Measurements from ENCODE around the gene NTNG1. TPM values are rescaled to one million over a fixed set of nuclear protein-coding genes. Genes with fewer than 3 reads are reported as not detected.

Gene NTNG1
- total RNA-seq, 4 donors from 2014 or later = 4.2 to 11.1 (median 5.6) TPM

DNA sequence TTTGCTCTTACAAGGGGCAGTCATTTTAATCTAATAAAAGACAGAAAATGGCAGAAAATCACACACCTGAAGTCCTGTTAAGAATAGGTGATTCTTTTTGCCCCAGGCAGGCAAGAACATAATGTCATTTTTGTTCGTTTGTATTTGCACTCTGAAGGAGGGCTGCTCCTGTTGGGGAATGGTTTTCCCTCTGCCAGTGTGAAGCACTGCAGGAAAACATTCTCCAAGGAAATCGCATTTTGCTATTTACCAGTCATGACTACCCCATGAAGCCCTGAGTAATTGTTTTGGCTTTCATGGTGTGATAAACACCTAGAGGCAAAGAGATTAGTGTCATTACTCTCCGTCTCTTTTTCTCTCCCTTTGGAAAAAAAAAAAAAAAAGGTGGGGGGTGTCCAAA lies 345.5 kb downstream of the NTNG1 start:
- Histone ChIP-seq H3K36me3 (no peaks in the 10 kb centered on the region), H3K4me3 (no peak overlapping the region), H3K9me3 (no peaks in the 10 kb centered on the region), H3K27me3 (no peaks in the 10 kb centered on the region), H3K4me1 (peaks cover 7% of the 10 kb centered on the region), H3K27ac (no peak overlapping the region)
- 47% methylated on average over 3 of the region's 3 CpGs for WGBS
- DNase-seq (ENCODE audit: low spot score in 2 of 2) = no peak
- no peak for TF ChIP-seq POLR2A (IDR thresholded peaks at IDR 0.05)
- TF ChIP-seq POLR2AphosphoS5 (IDR thresholded peaks at IDR 0.05) = no peak
- no peak for TF ChIP-seq CTCF (IDR thresholded peaks at IDR 0.05)
- TF ChIP-seq EP300 (IDR thresholded peaks at IDR 0.05) = no peak

DNA sequence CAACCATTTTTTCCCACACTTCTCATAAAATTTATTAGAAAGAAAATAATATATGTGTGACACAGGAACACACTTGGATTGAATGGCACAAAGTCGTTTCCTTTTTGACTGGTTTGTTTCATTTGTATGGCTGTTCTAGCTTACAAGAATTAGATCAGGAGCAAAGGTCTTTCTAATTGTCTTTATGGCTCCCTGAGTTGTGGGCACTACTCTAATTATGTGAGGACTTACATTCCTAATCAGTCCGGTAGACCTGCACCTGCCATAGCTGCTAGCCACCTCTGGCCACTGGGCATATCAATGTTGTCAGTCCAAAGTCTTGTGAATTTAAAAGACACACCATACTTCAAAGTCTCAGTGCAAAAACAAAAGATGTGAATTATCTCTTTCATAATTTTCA lies 346.7 kb downstream of the NTNG1 start:
- H3K4me1 ChIP-seq = no peaks in the 10 kb centered on the region
- H3K27me3 ChIP-seq = no peaks in the 10 kb centered on the region
- no peaks in the 10 kb centered on the region for H3K9me3 ChIP-seq
- TF ChIP-seq POLR2AphosphoS5 (IDR thresholded peaks at IDR 0.05) = no peak
- H3K4me3 ChIP-seq = no peak overlapping the region
- no peaks in the 10 kb centered on the region for H3K36me3 ChIP-seq
- WGBS = 79% methylated on average over 2 of the region's 2 CpGs
- H3K27ac ChIP-seq = no peak overlapping the region
- DNase-seq (ENCODE audit: low spot score in 2 of 2) = no peak

DNA sequence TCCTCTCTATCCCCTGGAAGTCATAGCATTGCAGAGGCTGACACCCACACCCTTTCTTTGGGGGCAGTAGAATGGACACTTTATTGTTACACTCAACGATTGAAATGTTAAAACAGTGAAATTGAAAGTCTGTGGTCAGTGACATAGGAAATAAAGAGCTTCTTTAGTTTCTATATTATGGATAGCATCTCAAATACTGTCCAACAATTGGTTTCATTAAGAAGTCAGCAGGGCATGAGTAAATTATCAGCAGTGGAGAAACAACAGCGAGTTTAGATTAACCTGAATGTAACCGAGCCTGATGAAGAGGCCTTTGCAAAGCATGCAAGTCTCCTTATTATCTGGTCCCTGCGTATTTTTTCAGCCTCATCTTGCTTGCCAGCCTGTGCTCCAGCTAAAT lies 350.7 kb downstream of the NTNG1 start:
- WGBS = 87% methylated on average over 4 of the region's 4 CpGs
- Histone ChIP-seq H3K36me3 (no peaks in the 10 kb centered on the region), H3K27me3 (no peaks in the 10 kb centered on the region), H3K9me3 (no peaks in the 10 kb centered on the region), H3K4me3 (no peak overlapping the region), H3K4me1 (no peaks in the 10 kb centered on the region), H3K27ac (no peak overlapping the region)
- DNase-seq (ENCODE audit: low spot score in 2 of 2) = no peak
- TF ChIP-seq POLR2AphosphoS5 (IDR thresholded peaks at IDR 0.05) (no peak), POLR2A (IDR thresholded peaks at IDR 0.05) (no peak), EP300 (IDR thresholded peaks at IDR 0.05) (no peak), CTCF (IDR thresholded peaks at IDR 0.05) (no peak)

GRCh38 chr1:107493111-107493716 lies 352.4 kb downstream of the NTNG1 start:
- H3K4me1 ChIP-seq = no peaks in the 10 kb centered on the region
- no peaks in the 10 kb centered on the region for H3K27me3 ChIP-seq
- 82% methylated on average over 4 of the region's 4 CpGs for WGBS
- TF ChIP-seq POLR2AphosphoS5 (IDR thresholded peaks at IDR 0.05) (no peak), CTCF (IDR thresholded peaks at IDR 0.05) (no peak), EP300 (IDR thresholded peaks at IDR 0.05) (no peak), POLR2A (IDR thresholded peaks at IDR 0.05) (no peak)
- H3K4me3 ChIP-seq = no peak overlapping the region
- no peaks in the 10 kb centered on the region for H3K36me3 ChIP-seq
- H3K27ac ChIP-seq = no peak overlapping the region
- no peak for DNase-seq (ENCODE audit: low spot score in 2 of 2)
- H3K9me3 ChIP-seq = no peaks in the 10 kb centered on the region

DNA sequence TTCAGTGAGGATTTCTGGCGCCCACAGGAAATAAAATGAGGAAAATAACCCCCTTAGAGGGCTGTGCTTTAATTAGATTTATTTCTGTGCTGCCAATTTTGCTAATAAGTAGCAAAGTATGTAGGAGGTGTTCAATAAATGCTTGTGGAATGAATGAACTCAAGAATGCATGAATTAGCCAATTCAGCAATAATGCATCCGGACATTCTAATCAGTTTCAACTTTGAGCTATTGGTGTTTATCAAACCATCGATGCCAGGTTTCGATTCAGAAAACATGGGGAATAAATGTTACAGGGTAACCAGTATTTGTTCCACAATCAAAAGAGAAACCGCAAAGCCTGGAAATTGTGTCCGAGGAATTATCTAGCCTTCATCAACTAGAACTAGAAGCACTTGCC lies 353.2 kb downstream of the NTNG1 start:
- no peak overlapping the region for H3K27ac ChIP-seq
- 94% methylated on average over 6 of the region's 6 CpGs for WGBS
- no peaks in the 10 kb centered on the region for H3K9me3 ChIP-seq
- no peaks in the 10 kb centered on the region for H3K36me3 ChIP-seq
- DNase-seq (ENCODE audit: low spot score in 2 of 2) = no peak
- no peaks in the 10 kb centered on the region for H3K4me1 ChIP-seq
- H3K4me3 ChIP-seq = no peak overlapping the region
- no peak for TF ChIP-seq POLR2A (IDR thresholded peaks at IDR 0.05)
- TF ChIP-seq EP300 (IDR thresholded peaks at IDR 0.05) = no peak
- no peak for TF ChIP-seq POLR2AphosphoS5 (IDR thresholded peaks at IDR 0.05)
- TF ChIP-seq CTCF (IDR thresholded peaks at IDR 0.05) = no peak
- H3K27me3 ChIP-seq = no peaks in the 10 kb centered on the region

DNA sequence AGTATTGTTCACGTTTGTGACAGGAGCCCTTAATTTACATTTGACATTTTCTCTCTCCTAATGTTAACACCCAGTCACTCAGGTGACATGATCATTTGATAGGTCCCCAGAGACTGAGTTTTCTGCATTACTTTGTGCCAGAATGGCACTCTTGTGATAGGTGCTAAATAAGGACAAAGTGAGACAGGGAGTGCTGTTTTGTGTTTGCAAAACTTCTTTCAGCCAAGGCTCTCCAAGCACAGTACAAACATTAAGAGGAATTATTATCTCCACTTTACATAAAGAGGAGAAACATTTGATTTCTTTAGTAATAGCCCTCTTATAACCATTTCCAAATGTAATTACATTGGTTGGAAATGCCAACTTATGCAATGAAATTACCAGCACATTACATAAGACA lies 355.2 kb downstream of the NTNG1 start:
- no peak overlapping the region for H3K4me3 ChIP-seq
- WGBS = 82% methylated on average over 1 of the region's 1 CpG

More for the DNA sequence above, 355.2 kb downstream of the NTNG1 start:
- DNase-seq (ENCODE audit: low spot score in 2 of 2) = no peak
- H3K36me3 ChIP-seq = no peaks in the 10 kb centered on the region
- TF ChIP-seq POLR2AphosphoS5 (IDR thresholded peaks at IDR 0.05) (no peak), EP300 (IDR thresholded peaks at IDR 0.05) (no peak), POLR2A (IDR thresholded peaks at IDR 0.05) (no peak), CTCF (IDR thresholded peaks at IDR 0.05) (no peak)
- no peaks in the 10 kb centered on the region for H3K4me1 ChIP-seq
- no peak overlapping the region for H3K27ac ChIP-seq
- no peaks in the 10 kb centered on the region for H3K9me3 ChIP-seq
- H3K27me3 ChIP-seq = no peaks in the 10 kb centered on the region

All from suprapubic skin (tissue), 4 donors.